Peyer's patch (tissue), 4 donors: ENCODE measurements around the gene TH. TPM values are rescaled to one million over a fixed set of nuclear protein-coding genes. Genes with fewer than 3 reads are reported as not detected.
"Not testable (repeated sequence)": the region's sequence is repeated elsewhere in the genome, so short reads cannot be mapped to it uniquely, and the experiment has no call there.

Experiments used
- DNase-seq, 3 donors: peaks; one replicate each; pipeline ENCODE4 v3.0.0-alpha.2; 2017 to 2019
- H3K27ac ChIP-seq, 4 donors: fragments of 200-600 bp; sonication (generic); one replicate each; pipeline ENCODE4 v1.5.1; 2016 to 2019
- H3K27me3 ChIP-seq, 2 donors: fragments of 200-600 bp; sonication (generic); one replicate each; pipeline ENCODE4 v1.5.1; 2019
- H3K36me3 ChIP-seq, 3 donors: fragments of 200-600 bp; sonication (generic); one replicate each; pipeline ENCODE4 v1.5.1; 2016 to 2019
- H3K4me1 ChIP-seq, 4 donors: fragments of 200-600 bp; sonication (generic); one replicate each; pipeline ENCODE4 v1.5.1; 2016 to 2019
- H3K4me3 ChIP-seq, 4 donors: fragments of 200-600 bp; sonication (generic); 1 replicate in 3 of 4; 2 replicates in 1 of 4; pipeline ENCODE4 v1.5.1; 2016 to 2019; ENCODE audit warnings: mild to moderate bottlenecking in 1 of 4
- H3K9me3 ChIP-seq, 4 donors: fragments of 200-600 bp; sonication (generic); one replicate each; pipeline ENCODE4 v1.5.1; 2016 to 2019; ENCODE audit warnings: mild to moderate bottlenecking in 1 of 4
- POLR2A ChIP-seq, 2 donors: fragments of 450-650 bp; IDR thresholded peaks; one replicate each; pipeline ENCODE4 v1.5.1; 2017; ENCODE audit warnings: antibody characterized with exemption in 2 of 2, mild to moderate bottlenecking in 2 of 2, moderate library complexity in 2 of 2
- total RNA-seq, 4 donors: library from RNA; depleted of rRNA; stranded (reverse); fragments of >200 nt; gene quantifications; one replicate each; pipeline ENCODE4 v1.1.0, GENCODE V29; 2016
- TF ChIP-seq, protein P1 (sequence below), 6 experiments: fragments of 450-650 bp in 4 of 6; fragments of 200-600 bp in 2 of 6; sonication (generic) in 1 of 6; IDR thresholded peaks; one replicate each; pipeline ENCODE4 v1.5.1; 2017 to 2019; ENCODE audit warnings: antibody characterized with exemption in 6 of 6, mild to moderate bottlenecking in 3 of 6, moderate library complexity in 1 of 6

The TH gene
- total RNA-seq, 4 donors from 2014 or later = 1.7 TPM; not detected in 3

DNA sequence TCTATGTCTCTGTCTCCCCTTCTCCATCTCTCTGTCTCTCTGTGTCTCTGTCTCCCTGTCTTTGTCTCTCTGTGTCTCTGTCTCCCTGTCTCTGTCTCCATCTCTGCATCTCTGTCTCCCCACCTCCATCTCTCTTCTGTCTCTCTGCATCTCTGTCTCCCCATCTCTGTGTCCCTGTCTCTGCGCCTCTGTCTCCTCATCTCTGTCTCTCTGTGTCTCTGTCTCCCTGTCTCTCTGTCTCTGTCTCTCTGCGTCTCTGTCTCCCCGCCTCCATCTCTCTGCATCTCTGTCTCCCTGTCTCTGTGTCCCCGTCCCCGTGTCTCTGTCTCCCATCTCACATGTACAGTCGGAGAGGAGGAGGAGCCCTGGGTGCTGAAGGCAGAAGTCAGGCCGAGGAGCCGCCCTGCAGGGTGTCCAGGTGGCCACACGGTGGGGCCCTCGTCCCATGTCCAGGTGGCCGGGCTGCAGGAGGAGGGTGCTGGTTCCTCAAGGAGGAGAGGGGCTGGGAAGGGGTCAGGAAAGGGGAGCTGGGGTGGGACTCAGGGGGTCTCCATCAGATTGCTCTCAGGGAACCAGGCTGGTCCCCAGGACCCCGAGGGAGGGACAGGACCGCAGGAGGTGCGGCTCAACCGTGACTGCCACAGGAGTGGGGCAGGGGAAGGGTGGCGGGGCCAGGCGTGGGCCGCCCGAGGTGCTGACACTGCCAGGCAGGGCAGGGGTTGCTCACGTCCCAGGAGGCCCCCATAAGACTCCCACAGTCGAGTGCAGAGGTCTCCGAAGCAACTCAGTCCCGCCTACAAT lies 25.6 kb upstream of the TH start:
- no peaks in the 10 kb centered on the region for H3K36me3 ChIP-seq
- H3K4me3 ChIP-seq = no peak overlapping the region
- H3K27me3 ChIP-seq = no peaks in the 10 kb centered on the region
- TF ChIP-seq, protein P1, sequence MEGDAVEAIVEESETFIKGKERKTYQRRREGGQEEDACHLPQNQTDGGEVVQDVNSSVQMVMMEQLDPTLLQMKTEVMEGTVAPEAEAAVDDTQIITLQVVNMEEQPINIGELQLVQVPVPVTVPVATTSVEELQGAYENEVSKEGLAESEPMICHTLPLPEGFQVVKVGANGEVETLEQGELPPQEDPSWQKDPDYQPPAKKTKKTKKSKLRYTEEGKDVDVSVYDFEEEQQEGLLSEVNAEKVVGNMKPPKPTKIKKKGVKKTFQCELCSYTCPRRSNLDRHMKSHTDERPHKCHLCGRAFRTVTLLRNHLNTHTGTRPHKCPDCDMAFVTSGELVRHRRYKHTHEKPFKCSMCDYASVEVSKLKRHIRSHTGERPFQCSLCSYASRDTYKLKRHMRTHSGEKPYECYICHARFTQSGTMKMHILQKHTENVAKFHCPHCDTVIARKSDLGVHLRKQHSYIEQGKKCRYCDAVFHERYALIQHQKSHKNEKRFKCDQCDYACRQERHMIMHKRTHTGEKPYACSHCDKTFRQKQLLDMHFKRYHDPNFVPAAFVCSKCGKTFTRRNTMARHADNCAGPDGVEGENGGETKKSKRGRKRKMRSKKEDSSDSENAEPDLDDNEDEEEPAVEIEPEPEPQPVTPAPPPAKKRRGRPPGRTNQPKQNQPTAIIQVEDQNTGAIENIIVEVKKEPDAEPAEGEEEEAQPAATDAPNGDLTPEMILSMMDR (IDR thresholded peaks at IDR 0.05) = peak; percentile 61 to 93 (median 84)
- TF ChIP-seq POLR2A (IDR thresholded peaks at IDR 0.05) = no peak
- H3K27ac ChIP-seq = no peak overlapping the region
- no peaks in the 10 kb centered on the region for H3K9me3 ChIP-seq
- DNase-seq = peak; percentile 66 to 88 (median 87)
- peaks cover 0 to 4% (median 0%) of the 10 kb centered on the region in 4 donors for H3K4me1 ChIP-seq

DNA sequence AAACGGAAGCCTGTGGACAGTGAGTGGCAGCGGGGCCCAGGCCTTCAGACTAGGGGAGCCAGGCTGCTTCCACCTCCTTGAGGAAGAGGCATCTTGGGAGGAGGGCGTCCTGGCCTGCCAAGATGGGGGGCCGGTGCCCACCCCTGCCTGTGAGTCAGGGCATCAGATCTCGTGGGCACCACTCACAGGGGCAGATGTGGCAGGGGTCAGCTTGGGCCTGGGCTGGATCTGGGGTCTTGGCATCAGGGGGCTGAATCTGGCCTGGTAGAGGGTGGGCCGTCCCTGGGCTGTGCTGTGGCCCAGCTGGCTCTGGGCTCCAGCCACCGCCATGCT lies 24.1 kb upstream of the TH start:
- no peaks in the 10 kb centered on the region for H3K27me3 ChIP-seq
- TF ChIP-seq, protein P1 (IDR thresholded peaks at IDR 0.05) = no peak
- TF ChIP-seq POLR2A (IDR thresholded peaks at IDR 0.05) = no peak
- no peak overlapping the region for H3K27ac ChIP-seq

DNA sequence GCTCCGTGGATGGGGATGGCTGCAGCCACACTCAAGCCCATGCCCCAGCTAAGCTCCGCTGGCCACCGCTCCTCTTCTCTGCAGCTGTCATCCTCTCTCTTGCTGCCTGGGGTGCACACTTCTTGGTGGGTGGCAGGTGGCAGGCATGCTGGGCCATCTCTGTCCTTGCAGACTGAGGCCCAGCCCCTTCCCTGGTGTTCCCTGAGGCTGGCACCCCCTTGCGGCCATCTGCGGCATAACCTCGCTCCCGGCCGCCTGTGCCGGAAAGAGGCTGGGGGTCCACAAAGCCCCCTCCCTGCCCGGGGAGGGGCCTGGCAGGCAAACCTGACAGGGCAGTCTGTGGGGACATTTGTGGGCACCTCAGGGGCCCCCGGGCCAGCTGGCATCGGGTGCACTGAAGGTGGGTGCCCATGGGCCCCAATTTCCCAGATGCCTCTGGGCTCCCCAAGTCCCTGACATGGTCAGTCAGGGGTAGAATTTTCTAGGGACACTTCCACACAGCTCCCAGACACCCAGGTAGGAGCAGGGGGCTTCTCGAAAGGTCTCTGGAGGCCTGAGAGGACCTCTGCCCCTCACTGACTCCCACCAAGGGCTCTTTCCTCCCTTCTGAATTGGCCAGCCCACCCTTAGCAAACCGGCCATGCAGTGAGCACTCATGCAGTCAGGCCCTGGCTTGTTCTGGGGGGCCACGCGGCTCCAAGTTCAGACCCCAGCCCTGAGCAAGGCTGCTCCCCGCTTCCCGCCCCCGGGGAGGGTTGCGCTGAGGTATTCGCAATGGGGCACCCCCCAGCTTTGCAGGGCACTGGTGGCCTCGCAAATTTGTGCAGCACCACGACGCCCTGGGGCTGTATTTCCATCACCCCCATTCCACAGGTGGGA lies 23.5 kb upstream of the TH start:
- TF ChIP-seq, protein P1 (IDR thresholded peaks at IDR 0.05) = peak; percentile 62 to 76 (median 71)
- TF ChIP-seq POLR2A (IDR thresholded peaks at IDR 0.05) = no peak
- Histone ChIP-seq H3K4me1 (no peaks in the 10 kb centered on the region), H3K36me3 (no peaks in the 10 kb centered on the region), H3K4me3 (no peak overlapping the region), H3K27ac (no peak overlapping the region), H3K27me3 (no peaks in the 10 kb centered on the region), H3K9me3 (no peaks in the 10 kb centered on the region)
- DNase-seq = peak; percentile 31 to 67 (median 56)

More for the DNA sequence above, 24.1 kb upstream of the TH start:
- no peak overlapping the region for H3K4me3 ChIP-seq
- no peak for DNase-seq
- no peaks in the 10 kb centered on the region for H3K36me3 ChIP-seq
- no peaks in the 10 kb centered on the region for H3K9me3 ChIP-seq
- H3K4me1 ChIP-seq = no peaks in the 10 kb centered on the region

DNA sequence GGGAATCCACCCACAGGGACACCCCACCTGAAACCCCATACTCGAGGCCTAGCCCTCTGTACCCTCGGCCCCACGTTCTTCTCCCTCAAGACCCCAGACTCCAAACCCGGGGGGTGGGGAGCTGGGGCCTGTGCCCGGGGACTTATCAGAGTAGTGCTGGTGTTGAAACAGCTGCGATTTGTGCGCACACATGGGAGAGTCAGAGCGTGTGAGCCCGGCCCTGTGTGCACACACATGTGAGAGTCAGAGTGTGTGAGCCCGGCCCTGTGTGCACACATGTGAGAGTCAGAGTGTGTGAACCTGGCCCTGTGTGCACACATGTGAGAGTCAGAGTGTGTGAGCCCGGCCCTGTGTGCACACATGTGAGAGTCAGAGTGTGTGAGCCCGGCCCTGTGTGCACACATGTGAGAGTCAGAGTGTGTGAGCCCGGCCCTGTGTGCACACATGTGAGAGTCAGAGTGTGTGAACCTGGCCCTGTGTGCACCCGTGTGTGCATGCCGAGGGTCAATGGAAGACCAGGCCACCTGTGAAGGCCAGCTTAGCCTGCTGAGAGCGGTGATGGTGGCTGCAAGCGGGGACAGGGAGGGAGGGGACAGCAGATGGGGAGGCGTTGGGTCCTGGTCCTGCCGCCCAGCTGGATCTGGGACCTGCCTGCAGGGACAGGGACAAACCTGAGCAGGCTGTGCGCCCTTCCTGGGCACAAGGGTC lies 22.4 kb upstream of the TH start:
- not testable (repeated sequence) for H3K9me3 ChIP-seq, H3K36me3 ChIP-seq, H3K4me1 ChIP-seq, DNase-seq, H3K4me3 ChIP-seq, H3K27me3 ChIP-seq, H3K27ac ChIP-seq

DNA sequence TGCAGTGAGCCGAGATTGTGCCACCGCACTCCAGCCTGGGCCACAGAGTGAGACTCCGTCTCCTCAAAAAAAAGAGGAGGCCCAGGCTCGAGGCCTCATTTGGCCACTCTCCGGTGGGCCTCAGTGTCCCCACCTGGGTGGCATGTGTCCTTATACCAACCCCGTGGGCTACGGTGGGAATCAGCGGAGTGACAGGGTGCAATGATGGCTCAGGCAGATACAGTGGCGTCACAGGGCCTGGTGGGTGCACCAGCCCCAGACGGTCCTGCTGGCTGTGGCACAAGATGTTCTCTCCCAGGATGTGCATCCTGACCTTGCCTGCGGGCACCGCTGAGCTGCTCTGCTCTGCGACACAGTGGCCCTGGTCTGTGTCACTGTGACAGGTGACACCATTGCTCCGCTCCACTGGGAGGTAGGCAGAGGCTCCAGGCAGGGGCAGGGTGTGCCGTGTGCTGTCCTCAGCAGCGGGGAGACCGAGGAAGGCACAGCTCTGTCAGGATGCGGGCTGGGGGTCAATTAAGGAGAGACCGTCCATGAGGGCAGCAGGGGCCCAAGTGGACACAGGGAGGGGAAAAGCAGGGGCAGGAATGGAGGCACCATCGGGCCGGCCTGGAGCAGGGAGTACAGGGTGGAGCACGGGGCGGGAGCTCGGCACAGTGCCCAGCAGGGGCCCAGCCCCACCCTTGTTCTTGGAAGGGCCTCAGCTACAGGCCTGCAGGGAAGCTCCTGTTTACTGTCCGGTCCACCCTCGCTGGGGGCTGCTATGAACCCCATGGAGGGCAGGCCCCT lies 21.7 kb upstream of the TH start:
- Histone ChIP-seq H3K27ac (no peak overlapping the region), H3K4me1 (no peaks in the 10 kb centered on the region), H3K4me3 (no peak overlapping the region), H3K36me3 (no peaks in the 10 kb centered on the region), H3K27me3 (no peaks in the 10 kb centered on the region), H3K9me3 (no peaks in the 10 kb centered on the region)
- peak in 1 of 3 donors; percentile 66 for DNase-seq
- TF ChIP-seq POLR2A (IDR thresholded peaks at IDR 0.05) = no peak
- TF ChIP-seq, protein P1 (IDR thresholded peaks at IDR 0.05) = no peak
